Cardiac muscle cell (in vitro differentiated cells and primary cell): Measurements from ENCODE around the gene MSANTD3. TPM values are rescaled to one million over a fixed set of nuclear protein-coding genes. Genes with fewer than 3 reads are reported as not detected.
"Not testable (repeated sequence)": the region's sequence is repeated elsewhere in the genome, so short reads cannot be mapped to it uniquely, and the experiment has no call there.

Experiments
- DNase-seq, 2 donors: peaks; one replicate each; pipeline versions ENCODE4 v3.0.0 to v3.0.0-alpha.2; 2010 to 2017; ENCODE audit warnings: low read depth in 1 of 2, low spot score in 1 of 2
- H3K27ac ChIP-seq: fragments of 200-600 bp; sonication (generic); 2 replicates; pipeline ENCODE4 v1.5.1; 2016
- H3K27me3 ChIP-seq: fragments of 200-600 bp; sonication (generic); 2 replicates; pipeline ENCODE4 v1.6.0; 2016; ENCODE audit warnings: control low read depth
- H3K36me3 ChIP-seq: fragments of 200-600 bp; sonication (generic); 2 replicates; pipeline ENCODE4 v1.5.1; 2016; ENCODE audit warnings: control low read depth
- H3K4me1 ChIP-seq: fragments of 200-600 bp; sonication (generic); 2 replicates; pipeline ENCODE4 v1.8.1; 2017; ENCODE audit warnings: low read depth, mild to moderate bottlenecking, mixed run types
- H3K4me3 ChIP-seq: fragments of 200-600 bp; sonication (generic); 2 replicates; pipeline ENCODE4 v1.5.1; 2016; ENCODE audit warnings: mild to moderate bottlenecking
- H3K9me3 ChIP-seq: fragments of 200-600 bp; sonication (generic); 2 replicates; pipeline ENCODE4 v1.5.1; 2017; ENCODE audit warnings: low read depth, mild to moderate bottlenecking, control low read depth
- CTCF ChIP-seq: IDR thresholded peaks from 2 replicates; pipeline ENCODE4 v1.5.1; 2012; ENCODE audit warnings: low read depth, mild to moderate bottlenecking, low read length
- polyA plus RNA-seq: library from polyadenylated mRNA; unstranded; fragments of >200 nt; fragmentation: Nextera tagmentation; extraction: Ambion mirVana; gene quantifications from 2 replicates; pipeline ENCODE4 v1.2.1, GENCODE V29; 2016
- total RNA-seq: library from RNA; depleted of rRNA; stranded (reverse); fragments of >200 nt; gene quantifications from 2 replicates; pipeline ENCODE4 v1.2.3, GENCODE V29; 2016

MSANTD3 gene
- total RNA-seq = 49.2 and 62.9 TPM in 2 replicates
- polyA plus RNA-seq = 30.6 and 34.7 TPM in 2 replicates

GRCh38 chr9:100426530-100427365 lies at the start of gene MSANTD3:
TSS of gene MSANTD3 (plus strand) at chr9:100427143. CDS start at chr9:100441939, 14,796 bp downstream.
- peak; percentile 66 to 89 for DNase-seq
- H3K36me3 ChIP-seq = no peaks in the 10 kb centered on the region
- H3K9me3 ChIP-seq = no peaks in the 10 kb centered on the region
- H3K27me3 ChIP-seq = no peaks in the 10 kb centered on the region
- no peak for TF ChIP-seq CTCF
- H3K27ac ChIP-seq = peak within 1 kb of the TSS; percentile 95
- peak within 1 kb of the TSS; percentile 97 for H3K4me3 ChIP-seq
- peaks cover 10% of the 10 kb centered on the region for H3K4me1 ChIP-seq

GRCh38 chr9:100379862-100380261 lies 47.1 kb upstream of the MSANTD3 start:
- no peak for TF ChIP-seq CTCF

GRCh38 chr9:100392989-100393388 lies 34.0 kb upstream of the MSANTD3 start:
- not testable (repeated sequence) for H3K9me3 ChIP-seq, H3K4me1 ChIP-seq, DNase-seq, H3K27ac ChIP-seq, H3K36me3 ChIP-seq, H3K4me3 ChIP-seq, H3K27me3 ChIP-seq

More at GRCh38 chr9:100379862-100380261, 47.1 kb upstream of the MSANTD3 start:
- Histone ChIP-seq H3K27ac (no peak overlapping the region), H3K27me3 (no peaks in the 10 kb centered on the region), H3K4me3 (no peak overlapping the region), H3K4me1 (no peaks in the 10 kb centered on the region), H3K9me3 (no peaks in the 10 kb centered on the region), H3K36me3 (no peaks in the 10 kb centered on the region)
- peak in 1 of 2 donors; percentile 76 for DNase-seq

GRCh38 chr9:100394032-100394695 lies 32.8 kb upstream of the MSANTD3 start:
- H3K9me3 ChIP-seq = no peaks in the 10 kb centered on the region
- no peak for TF ChIP-seq CTCF
- no peaks in the 10 kb centered on the region for H3K36me3 ChIP-seq
- no peak overlapping the region for H3K4me3 ChIP-seq
- no peaks in the 10 kb centered on the region for H3K27me3 ChIP-seq
- H3K4me1 ChIP-seq = no peaks in the 10 kb centered on the region
- peak in 1 of 2 donors; percentile 27 for DNase-seq
- H3K27ac ChIP-seq = no peak overlapping the region

DNA sequence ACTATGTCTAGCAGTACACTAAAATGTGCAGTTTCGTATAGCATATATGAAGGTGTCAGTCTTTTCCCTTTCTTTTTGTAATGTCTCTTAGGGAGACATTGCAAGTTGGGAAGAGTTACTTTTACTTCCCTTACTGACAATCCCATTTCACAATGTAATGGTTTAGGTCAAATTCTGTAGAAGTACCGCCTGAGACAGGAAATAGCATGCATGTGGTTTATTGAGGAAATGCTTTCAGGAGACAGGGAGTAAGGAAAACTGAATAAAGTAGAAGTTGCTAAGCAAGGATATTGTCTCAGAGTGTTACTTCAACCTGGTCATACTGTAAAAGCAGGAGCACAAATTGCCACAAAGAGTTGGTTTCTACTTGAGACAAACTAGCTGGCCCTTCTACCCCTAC lies 32.1 kb upstream of the MSANTD3 start:
- TF ChIP-seq CTCF = no peak
- no peak overlapping the region for H3K4me3 ChIP-seq
- H3K27me3 ChIP-seq = no peaks in the 10 kb centered on the region
- H3K27ac ChIP-seq = no peak overlapping the region
- H3K9me3 ChIP-seq = no peaks in the 10 kb centered on the region
- no peaks in the 10 kb centered on the region for H3K36me3 ChIP-seq
- peak in 1 of 2 donors; percentile 70 for DNase-seq
- H3K4me1 ChIP-seq = no peaks in the 10 kb centered on the region

DNA sequence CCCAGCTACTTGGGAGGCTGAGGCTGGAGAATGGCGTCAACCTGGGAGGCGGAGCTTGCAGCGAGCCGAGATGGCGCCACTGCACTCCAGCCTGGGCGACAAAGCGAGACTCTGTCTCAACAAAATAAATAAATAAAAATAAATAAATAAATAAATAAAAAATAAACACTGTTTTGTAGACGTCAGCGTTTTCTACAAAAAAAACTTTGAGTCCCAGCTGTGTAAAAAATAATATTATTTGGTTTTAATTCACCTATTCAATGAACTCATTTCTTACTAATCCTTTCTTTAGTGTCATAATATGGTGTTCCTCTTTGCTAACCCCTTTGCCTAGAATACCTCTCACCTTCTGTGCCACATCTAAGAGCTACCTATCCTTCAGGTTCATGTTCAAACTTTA lies 30.2 kb upstream of the MSANTD3 start:
- no peaks in the 10 kb centered on the region for H3K4me1 ChIP-seq
- no peaks in the 10 kb centered on the region for H3K36me3 ChIP-seq
- H3K27me3 ChIP-seq = no peaks in the 10 kb centered on the region
- no peak overlapping the region for H3K4me3 ChIP-seq
- no peak overlapping the region for H3K27ac ChIP-seq
- H3K9me3 ChIP-seq = no peaks in the 10 kb centered on the region
- no peak for TF ChIP-seq CTCF
- DNase-seq = no peak
